HG03159 (cell line): Measurements from ENCODE around the gene CREB3.

ENCODE experiments used
- ATAC-seq: cut with Tn5 transposase; IDR thresholded peaks from one replicate; pipeline ENCODE4 v1.9.1; 2021; ENCODE audit warnings: mild to moderate bottlenecking, moderate library complexity; ENCODE audit not compliant: unreplicated experiment

Gene CREB3, protein sequence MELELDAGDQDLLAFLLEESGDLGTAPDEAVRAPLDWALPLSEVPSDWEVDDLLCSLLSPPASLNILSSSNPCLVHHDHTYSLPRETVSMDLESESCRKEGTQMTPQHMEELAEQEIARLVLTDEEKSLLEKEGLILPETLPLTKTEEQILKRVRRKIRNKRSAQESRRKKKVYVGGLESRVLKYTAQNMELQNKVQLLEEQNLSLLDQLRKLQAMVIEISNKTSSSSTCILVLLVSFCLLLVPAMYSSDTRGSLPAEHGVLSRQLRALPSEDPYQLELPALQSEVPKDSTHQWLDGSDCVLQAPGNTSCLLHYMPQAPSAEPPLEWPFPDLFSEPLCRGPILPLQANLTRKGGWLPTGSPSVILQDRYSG

DNA sequence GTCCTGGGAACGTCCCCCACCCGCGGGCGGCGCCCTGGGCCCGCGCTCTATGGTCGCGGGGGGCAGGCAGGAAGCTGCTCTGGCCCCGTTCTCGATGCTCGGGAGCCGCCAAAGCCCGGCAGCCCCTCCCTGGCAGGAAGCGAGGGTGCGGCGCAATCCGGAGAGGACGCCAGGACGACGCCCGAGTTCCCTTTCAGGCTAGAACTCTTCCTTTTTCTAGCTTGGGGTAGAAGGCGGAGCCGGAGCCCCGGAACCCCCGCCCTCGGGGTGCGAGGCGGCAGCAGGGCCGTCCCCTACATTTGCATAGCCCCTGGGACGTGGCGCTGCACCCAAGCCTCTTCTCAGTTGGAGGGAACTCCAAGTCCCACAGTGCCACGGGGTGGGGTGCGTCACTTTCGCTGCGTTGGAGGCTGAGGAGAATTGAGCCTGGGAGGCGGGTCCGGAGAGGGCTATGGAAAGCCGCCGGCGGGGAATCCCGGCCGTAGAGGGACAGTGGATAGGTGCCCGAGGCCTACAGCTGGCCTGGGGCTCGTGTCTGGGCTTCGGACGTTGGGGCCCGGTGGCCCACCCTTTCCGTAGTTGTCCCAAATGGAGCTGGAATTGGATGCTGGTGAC lies at the start of gene CREB3, which contains the start of gene TLN1:
CREB3 (plus strand) TSS at position 482 of the 615 bp plus-strand sequence; CDS start at position 589, 107 bp downstream.
TLN1 (minus strand) TSS at position 11 of the 615 bp plus-strand sequence. CDS start 6,501 bp downstream, outside the sequence.
- ATAC-seq = peak; percentile 75

- no peak for ATAC-seq
Measured at GRCh38 chr9:35683323-35683722, 49.1 kb upstream of the CREB3 start.

DNA sequence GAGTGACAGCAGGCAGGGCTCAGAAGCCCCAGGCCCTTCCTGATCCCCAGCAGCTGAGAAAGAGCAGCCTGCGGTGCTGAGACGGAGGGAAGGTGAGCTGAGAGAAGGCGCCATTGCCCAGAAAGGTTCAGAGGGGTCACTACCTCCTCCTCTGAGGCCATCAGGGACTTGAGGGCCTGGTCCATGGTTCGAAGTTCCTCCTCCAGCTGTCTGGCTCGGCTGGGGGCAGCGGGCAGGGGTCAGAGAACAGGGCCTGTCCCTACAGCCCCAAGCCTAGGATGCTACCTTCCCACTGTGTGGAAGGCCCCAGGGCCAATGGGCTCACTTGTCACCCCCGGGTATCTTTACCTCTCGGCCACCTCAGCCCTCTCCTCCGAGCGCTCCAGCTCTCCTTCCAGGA lies 47.5 kb upstream of the CREB3 start:
- ATAC-seq = no peak

DNA sequence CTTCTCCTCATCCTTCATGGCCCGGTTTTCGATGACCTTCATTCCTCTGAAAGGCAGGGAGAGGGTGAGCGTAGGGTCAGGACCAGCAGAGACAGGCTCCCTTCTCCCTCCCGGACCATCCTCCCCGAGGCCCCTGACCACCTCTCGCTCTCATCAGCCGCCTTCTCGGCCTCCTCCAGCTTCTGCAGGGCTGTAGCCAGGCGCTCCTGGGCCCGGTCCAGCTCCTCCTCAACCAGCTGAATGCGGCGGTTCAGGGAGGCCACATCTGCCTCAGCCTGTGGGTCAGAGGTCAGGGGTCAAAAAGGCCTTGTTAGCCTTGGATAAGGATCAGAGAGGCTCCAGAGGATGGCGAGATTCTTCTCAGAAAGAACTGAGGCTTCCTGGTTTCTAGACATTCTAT lies 47.0 kb upstream of the CREB3 start:
- ATAC-seq = no peak

DNA sequence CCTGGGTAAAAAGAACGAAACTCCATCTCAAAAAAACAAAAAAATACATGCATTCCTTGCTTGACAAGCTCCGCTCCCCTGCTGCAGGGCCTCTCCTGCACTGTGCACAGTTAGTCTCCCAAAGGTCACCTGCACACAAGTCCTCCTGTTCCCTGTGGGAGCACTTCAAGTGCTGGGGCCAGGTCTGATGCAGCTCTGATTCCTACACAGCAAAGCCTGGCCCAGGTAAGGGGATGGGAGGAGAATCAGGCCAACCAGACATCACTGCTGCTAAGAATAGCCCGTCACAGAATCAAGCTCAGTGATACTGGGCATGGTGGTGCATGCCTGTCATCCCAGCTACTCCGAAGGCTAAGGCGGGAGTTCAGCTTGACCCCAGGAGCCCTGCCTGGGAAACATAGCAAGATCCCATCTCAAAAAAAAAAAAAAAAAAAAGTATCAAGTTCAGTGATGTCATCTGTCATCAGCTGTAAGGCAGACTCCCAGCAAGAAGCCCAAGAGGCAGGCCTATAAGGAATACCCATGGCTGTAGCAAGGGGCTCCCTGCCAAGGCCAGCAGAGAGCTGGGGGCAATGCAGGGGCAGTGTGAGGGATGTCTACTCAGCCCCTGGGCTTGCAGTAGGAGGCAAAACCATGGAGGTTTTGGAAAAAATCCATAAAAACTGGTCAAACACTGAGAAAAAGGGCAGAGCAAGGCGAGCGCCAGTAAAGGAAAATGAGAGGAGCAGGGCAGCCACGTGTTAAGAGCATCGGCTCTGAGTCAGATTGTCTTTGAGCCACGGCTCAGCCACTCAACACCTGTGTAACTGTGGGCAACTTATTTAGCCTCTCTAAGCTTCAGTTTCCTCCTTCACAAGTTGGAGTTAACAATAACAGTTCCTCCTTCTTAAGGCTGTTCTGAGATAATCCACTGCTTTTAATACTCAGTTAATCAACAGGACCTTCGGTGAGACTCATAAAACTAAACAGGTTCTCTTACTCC lies 46.0 kb upstream of the CREB3 start:
- no peak for ATAC-seq

DNA sequence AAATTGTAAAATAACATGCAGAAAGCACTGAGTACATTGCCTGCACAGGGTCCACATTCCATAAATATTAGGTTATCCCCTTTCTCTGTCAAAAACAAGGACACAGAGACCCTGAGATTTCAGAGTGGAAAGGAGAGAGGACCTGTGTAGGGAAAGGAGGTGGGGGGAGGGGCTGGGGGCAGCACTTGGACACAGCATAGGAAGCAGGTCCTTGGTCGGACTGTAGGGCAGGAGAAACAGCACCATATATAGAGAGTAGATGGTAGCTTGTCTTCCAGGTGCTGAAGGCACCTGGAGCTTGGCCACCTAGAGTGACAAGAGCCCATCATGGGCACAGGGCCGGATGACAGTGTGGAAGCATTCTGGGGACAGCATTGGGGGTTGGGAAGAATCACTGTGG lies 45.2 kb upstream of the CREB3 start:
- no peak for ATAC-seq

DNA sequence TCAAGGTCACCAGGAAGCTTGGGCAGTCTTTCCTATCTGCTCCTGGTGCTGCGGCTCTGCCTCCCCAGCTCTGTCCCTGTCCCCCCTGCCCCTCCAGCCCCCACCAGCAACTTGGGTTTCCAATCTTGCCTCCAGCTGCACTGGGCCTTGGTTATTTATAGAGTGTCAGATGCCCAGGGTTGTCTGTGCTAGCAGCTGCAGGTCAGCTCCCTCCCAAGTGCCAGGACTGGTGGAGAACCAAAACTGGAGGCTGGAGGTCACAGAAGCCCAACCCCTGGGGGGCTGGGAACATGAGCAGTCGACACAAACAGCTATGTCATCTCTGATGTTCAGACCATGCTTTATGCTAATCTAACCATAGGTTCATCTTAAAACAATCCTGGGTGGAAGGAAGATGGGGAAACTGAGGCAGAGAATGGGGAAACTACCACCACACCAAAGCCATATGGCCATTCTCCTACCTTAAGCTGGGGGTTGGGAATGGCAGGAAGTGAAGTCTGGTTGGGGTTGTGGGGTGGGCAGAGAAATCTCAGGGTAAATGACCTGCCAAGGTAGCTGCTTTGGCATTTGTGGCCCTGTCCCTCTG lies 44.4 kb upstream of the CREB3 start:
- ATAC-seq = no peak

DNA sequence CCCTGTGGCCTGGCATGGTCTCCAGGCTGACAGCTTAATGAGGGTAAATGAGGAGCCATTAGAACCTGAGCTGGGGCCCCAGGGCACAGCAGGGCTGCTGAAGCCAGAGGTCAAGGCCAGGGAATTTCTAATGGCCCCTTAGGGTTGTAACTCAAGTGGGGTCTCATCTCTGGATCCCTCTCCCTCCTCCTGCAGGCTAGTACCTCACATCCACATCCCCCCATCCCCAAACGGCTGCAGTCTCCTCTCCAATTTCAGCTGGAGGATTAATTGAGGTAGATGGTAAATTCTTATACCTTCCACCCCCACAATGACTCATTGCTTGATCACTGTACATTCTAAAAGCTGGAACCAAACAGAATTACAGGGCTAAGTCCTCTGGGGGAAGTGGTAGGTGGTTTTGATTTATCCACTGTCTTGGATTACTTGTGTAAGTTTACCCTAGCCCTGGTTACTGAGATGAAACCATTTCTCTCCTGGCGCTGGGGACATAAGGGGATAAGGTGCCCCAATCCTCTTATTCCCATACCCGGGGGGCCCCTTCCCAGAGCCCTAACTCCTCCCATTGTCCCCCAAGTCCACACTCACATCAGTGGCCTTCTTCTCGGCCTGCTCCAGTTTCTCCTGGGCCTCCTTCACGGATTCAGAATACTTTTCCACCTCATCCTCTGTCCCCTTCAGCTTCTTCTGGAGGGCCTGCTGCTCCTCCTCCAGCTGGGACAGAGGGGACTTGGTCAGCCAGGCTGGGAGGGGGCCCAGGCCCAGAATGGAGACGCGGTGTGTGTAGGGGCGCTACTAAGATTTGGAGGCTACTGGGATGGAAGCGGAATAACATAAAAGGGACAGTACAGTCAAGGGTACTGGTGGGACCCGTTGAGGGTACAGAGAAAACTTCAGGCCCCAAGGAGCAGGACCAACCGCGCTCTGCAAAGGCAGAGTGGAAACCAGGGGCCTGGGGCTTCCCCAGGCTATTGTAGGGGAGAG lies 43.6 kb upstream of the CREB3 start:
- no peak for ATAC-seq

GRCh38 chr9:35689542-35690293 lies 42.7 kb upstream of the CREB3 start, which contains the start of gene TPM2:
TSS of gene TPM2 (minus strand) at chr9:35689925. CDS start at chr9:35689817, 108 bp downstream.
- ATAC-seq = no peak

GRCh38 chr9:35690294-35690613 lies 42.2 kb upstream of the CREB3 start:
- ATAC-seq = no peak

- ATAC-seq = no peak
Measured at GRCh38 chr9:35690614-35691333, 41.7 kb upstream of the CREB3 start.

GRCh38 chr9:35691334-35691650 lies 41.2 kb upstream of the CREB3 start:
- ATAC-seq = no peak

GRCh38 chr9:35691757-35692301 lies 40.6 kb upstream of the CREB3 start:
- no peak for ATAC-seq

DNA sequence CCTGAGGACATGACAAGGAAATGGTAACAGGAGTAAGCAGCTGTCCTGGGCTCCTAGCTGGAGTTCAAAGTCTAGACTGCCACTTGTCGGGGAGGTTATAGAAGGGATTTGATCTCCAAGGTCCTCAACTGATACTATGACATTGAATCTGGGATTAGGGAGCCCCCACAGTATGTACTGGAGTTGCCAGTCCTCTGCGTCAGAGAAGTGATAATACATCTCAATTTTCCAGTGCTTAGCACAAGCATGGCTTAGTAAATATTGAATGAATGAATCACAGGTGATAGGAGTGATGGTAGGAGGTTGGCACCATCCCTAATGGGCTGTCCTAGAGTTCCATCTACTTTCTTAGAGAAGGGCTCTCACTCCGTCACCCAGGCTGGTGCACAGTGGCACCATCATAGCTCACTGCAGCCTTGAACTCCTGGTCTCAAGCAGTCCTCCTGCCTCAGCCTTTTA lies 36.5 kb upstream of the CREB3 start:
- no peak for ATAC-seq

- no peak for ATAC-seq
Measured at GRCh38 chr9:35696520-35697215, 35.8 kb upstream of the CREB3 start.

GRCh38 chr9:35697486-35697885 lies 35.0 kb upstream of the CREB3 start:
- ATAC-seq = no peak

- no peak for ATAC-seq
Measured at GRCh38 chr9:35698231-35698630, 34.2 kb upstream of the CREB3 start.
